Endometrial microvascular endothelial cells (primary cell): ENCODE results near the gene CBFA2T2. TPM values are rescaled to one million over a fixed set of nuclear protein-coding genes. Genes with fewer than 3 reads are reported as not detected.
"Not testable (repeated sequence)": the region's sequence is repeated elsewhere in the genome, so short reads cannot be mapped to it uniquely, and the experiment has no call there.

ENCODE experiments used
- in situ Hi-C: cut with HindIII; loops from 2 replicates; pipeline ENCODE4 v1.10.0; 2017; ENCODE audit warnings: low sequenced_read_pairs, low pct_unique_long_range_greater_than_20kb; ENCODE audit errors: inconsistent ontology term
- total RNA-seq: library from RNA; depleted of rRNA; stranded (reverse); fragments of >200 nt; gene quantifications from one replicate; pipeline ENCODE4 v1.2.3, GENCODE V29; 2015; ENCODE audit errors: inconsistent ontology term

Gene CBFA2T2
- total RNA-seq, 1 donor from 2014 or later: 5.4 TPM

DNA sequence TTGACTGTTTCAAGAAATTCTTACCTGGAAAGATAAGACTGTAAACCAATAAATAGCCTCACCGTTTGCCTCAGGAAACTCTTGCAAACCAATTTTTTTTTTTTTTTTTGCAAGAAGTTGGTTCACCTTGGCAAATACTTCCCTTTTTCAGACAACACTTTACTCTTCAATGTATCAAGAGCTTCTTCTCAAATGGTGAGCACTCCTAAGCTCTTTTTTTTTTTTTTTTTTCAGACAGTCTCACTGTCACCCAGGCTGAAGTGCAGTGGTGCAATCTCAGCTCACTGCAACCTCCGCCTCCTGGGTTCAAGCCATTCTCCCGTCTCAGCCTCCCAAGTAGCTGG is 23.6 kb upstream of the CBFA2T2 start:
- in situ Hi-C loops: no loop called here

DNA sequence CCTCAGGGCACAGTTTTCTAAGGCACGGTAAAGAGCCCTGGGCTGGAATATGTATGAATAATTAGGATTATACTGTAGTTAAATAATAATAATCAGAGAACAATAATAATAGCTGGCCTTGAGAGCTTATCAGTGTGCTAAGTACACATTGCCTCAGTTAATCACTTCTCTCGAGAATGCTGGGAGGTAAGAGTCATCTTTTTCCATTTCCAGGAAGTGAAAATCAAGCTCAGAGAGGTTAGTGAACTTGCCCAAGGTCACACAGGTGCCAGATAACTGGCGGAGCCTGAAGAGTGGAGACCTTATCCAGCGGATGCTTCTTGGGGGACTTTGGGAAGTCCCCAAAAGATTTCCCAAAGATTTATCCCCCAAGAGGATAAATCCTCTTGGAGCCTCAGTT is 19.4 kb upstream of the CBFA2T2 start:
- in situ Hi-C loops: no loop called here

DNA sequence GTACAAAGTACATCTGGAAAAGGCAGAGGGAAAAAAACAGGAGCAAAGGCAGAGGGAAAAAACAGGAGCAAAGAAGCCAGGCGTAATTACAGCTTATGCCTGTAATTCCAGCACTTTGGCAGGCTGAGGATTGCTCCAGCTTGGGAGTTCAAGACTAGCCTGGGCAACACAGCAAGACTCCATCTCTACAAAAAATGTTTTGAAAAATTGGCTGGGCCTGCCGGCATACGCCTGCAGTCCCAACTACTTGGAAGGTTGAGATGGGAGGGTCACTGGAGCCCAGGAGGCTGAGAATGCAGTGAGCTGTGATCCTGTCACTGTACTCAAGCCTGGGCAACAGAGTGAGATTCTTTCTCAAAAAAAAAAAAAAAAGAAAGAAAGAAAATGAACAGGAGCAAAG is 19.0 kb upstream of the CBFA2T2 start:
- in situ Hi-C loops: no loop called here

DNA sequence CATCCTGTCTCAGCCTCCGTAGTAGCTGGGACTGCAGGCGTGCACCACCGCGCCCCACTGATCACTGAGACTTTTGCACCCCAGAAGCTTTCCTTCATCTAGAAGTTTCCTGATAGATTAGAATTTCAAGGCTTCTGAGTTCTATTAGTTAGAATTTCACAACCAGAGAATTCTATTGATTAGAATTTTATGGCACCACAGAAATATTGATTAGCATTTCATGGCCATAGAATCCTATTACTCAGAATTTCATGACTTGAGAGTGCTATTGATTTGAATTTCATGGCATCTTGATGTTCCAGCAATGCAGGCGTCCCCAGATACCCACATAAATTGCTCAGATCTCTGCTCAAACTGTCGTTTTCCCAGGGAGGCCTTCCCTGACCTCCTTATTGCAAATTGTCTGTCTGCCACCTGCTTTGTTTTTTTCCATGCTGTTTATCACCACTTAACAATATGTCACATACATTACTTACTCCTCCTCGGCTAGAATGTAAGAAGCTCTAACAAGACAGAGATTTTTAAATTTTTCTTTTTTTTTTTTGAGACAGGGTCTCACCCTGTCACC is 16.9 kb upstream of the CBFA2T2 start:
- in situ Hi-C loops: no loop called here

DNA sequence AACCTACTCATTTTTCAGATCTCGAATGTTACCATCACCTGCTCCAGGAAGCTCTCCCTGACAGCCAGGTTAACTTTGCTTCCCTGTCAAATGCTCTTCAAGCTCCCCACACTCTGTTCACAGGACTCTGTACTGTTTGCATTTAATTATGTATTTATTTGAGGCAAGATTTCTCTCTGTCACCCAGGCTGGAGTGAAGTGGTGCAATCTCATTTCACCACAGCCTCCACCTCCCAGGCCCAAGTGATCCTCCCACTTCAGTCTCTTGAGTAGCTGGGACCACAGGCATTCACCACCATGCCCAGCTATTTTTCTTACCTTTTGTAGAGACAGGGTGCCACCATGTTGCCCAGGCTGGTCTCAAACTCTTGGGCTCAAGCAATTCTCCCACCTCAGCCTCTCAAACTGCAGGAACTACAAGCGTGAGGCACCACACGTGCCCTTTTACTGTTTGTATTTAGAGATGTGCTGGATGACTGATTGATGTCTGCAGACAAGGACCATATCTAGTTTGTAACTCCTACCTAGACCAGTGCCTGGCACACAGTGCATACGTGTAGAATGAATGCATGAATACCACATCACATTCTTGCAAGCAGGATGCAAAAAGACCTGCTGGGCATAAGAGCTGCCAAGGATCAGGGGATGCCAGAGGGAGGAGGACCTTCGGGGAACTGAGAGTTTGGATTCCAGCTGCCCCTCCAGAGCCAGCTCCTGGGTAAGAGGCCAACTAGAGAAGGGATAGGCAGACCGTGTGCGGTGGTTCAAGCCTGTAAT is 15.6 kb upstream of the CBFA2T2 start:
- in situ Hi-C loops: no loop called here

DNA sequence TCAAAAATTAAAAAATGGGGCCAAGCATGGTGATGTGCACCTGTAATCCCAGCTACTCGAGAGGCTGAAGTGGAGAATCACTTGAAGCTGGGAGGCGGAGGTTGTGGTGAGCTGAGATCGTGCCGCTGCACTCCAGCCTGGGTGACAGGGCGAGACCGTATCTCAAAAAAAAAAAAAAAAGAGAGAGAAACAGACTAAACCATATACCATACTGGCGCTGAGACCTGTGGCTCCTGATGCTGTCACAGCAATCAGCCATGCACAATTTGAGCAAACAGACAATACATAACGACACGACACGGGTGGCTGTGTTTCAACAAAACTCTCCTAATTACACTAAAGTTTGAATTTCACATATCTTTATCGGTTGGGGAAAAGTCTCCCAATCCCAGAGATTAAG is 14.9 kb upstream of the CBFA2T2 start:
- in situ Hi-C loops: no loop called here

DNA sequence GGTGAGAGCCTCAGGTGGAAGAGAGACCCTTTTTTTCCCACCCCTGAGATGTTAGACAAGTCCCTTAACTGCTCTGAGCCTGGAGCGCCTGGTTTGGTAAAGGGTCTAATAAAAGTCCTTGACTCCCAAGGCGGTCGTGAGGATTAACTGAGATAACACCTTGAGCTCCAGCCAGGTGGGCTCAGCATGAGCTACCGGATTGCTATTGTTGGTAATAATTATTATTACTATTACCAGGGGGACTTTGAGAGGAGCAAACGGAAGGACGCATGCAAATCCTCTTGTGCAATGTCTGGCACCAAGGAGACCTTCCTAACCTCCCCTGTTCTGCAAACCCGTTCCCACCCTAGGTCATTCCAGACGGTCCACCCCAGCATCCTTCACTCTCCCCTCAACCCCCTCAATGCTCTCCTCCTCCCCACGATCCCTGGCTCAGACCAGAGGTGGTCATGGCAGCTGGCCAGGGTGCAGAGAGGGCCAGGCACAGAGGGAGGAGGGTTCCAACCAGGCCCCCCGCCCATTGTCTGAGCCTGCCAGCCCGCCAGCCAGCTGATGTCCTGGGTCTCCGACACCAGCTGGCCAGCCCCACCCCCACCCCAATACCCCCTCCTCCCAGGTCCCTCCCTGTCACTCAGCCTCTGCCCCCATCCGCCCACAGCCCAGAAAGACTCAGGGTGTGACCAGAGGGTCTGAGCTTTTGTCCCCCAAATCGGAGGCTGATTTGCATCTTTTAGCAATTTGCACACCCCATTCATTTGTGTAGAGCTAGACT is 14.3 kb upstream of the CBFA2T2 start:
- in situ Hi-C loops: no loop called here

DNA sequence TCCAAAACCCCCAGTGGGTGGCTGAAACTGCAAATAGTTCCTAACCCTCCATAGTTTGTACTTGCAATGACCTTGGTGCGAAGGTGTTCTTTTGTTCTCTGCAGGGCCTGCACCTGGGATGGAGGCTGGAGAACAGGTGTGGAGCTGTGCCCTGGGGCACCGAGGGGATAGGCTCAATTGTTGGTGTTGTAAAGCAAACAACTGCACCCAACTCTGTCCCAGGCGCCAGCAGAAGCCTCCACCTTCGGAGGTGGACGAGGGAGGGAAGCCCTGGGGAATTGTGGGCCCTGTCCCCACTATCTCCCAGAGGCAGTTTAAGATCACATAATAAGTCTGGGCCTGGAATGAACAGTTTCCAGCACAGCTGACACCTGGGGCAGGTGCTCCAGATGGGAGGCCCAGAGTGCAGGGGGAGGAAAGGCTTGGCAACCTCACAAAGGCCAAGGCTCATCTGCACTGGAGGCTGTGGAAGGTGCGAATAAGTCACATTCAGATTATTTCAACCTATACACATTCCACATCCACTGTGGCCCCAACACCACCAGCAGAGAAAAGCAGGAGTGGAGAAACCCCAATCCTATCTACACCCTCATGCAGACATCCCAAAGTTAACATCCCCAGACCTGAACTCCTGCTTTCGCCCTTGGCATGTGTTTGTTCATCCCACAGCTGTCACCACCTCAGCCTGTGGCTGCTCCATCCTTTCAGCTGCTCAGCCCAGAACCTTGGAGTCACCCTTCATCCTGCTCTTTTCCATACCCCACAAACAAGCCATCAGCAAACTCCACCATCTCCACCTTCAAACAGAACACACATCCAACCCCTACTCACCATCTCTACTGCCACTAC is 12.3 kb upstream of the CBFA2T2 start:
- in situ Hi-C loops: no loop called here

DNA sequence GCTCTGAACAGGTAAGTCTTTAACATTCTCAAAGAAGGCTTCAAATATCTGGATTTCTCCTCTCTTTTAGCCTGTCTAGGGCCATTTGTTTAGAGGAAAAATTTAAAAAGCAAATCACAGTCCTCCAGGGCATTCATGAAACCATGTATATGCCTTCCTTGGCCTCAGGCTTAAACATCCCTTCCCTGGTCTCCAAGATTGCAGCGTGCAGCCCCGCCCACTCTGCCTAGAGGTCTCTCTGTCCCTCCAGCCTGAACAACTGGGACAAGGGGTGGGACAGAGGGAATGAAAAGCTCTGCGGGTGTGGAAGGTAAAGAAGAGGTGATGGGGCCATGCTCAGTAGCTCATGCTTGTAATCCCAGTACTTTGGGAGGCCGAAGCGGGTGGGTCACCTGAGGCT is 9.8 kb upstream of the CBFA2T2 start:
- in situ Hi-C loops: no loop called here

DNA sequence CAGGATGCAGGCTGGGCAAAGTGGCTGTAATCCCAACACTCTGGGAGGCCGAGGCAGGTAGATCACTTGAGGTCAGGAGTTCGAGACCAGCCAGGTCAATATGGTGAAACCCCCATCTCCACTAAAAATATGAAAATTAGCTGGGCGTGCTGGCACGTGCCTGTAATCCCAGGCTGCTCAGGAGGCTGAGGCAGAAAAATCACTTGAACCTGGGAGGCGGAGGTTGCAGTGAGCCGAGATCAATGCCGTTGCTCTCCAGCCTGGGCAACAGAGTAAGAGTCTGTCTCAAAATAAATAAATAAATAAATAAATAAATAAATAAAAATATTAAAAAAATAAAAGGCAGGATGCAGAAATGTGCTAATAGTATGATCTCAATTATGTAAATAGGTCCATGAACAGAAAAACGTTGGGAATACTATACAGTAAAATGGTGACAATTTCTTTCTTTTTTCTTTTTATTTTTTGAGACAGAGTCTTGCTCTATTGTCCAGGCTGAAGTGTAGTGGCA is 8.4 kb upstream of the CBFA2T2 start:
- in situ Hi-C loops: no loop called here

DNA sequence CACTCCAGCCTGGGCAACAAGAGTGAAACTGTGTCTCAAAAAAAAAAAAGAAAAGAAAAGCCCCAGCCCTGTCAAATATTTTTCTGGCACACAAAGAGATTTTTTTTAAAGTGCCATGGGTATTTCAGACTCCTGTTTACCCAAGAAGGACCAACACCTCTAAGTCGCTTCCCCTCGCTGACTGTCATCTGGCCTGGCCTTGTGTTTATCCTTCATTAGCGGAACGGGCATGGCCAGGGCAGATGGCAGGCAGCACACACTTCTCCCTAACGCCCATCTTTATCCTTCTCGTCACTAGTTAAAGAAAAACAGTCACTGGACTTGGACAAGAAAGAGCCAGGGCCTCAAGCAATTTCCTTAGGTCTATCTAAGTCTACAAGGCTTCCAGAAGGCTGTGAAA is 7.3 kb upstream of the CBFA2T2 start:
- in situ Hi-C loops: no loop called here

DNA sequence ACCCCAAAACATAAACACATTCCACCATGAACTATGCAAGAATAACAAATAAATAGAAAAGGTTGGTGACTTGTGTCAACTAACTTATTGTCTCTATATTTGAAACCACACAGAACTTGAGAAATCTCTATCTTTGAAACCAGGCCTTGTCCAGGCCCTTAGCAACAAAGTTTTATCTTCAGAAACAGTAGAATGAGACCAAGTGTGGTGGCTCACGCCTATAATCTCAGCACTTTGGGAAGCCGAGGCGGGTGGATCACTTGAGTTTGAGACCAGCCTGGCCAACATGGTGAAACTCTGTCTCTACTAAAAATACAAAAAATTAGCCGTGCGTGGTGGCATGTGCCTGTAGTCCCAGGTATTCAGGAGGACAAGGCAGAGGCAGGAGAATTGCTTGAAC is 6.7 kb upstream of the CBFA2T2 start:
- in situ Hi-C loops: not testable (repeated sequence)

DNA sequence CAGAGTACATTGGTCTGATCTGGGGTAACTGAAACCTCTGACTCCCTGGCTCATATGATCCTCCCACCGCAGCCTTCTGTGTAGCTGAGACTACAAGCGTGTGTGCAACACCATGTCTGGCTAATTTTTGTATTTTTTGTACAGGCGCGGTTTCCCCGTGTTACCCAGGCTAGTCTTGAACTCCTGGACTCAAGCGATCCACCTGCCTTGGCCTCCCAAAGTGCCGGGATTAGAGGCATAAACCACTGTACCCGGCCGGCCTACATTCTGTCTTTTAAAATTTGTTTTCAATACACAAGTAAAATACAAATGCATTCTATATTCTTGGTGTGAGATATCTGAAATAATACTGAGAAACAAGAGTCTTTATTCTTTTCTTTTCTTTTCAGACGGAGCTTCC is 1.7 kb upstream of the CBFA2T2 start:
- in situ Hi-C loops: no loop called here

DNA sequence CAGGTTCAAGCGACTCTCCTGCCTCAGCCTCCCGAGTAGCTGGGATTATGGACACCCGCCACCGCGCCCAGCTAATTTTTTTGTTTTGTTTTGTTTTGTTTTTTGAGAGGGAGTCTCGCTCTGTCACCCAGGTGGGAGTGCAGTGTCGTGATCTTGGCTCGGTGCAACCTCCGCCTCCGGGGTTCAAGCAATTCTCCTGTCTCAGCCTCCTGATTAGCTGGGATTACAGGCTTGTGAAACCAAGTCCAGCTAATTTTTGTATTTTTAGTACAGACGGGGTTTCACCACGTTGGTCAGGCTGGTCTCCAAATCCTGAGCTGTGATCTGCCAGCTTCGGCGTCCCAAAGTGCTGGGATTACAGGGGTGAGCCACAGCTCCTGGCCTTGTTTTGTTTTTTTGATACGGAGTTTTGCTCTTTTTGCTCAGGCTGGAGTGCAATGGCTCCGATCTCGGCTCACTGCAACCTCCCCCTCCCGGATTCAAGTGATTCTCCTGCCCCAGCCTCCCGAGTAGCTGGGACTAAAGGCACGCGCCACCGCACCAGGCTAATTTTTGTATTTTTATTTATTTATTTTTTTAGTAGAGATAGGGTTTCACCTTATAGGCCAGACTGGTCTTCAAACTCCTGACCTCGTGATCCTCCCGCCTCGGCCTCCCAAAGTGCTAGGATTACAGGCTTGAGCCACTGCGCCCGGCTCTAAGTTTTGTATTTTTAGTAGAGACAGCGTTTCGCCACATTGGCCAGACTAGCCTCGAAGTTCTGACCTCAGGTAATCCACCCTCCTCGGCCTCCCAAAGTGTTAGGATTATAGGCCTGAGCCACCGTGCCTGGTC is 1.0 kb upstream of the CBFA2T2 start:
- in situ Hi-C loops: not testable (repeated sequence)

DNA sequence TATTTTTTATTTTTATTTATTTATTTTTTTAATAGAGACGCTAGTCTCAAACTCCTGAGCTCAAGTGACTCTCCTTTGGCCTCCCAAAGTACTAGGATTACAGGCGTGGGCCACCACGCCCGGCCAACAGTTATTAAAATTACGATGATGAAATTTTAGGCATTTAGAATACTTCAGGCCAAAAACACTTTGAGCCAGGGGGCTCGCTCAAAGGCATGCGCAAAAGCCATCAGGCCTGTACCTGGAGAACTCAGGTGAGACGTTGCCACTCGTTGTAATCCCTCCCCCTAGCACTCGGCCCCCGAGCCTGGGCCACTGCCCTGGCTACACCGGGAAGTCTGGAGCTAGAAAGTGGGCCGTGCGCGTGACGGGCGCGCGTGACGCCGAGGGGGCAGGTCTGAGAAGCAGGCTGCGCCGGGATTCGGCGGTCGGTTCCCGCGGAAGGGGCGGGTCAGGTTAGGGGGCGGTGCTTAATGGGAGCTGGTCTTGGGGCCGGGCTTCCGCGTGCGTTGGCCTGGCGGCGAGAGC is 337 bp upstream of the CBFA2T2 start:
- in situ Hi-C loops: no loop called here

DNA sequence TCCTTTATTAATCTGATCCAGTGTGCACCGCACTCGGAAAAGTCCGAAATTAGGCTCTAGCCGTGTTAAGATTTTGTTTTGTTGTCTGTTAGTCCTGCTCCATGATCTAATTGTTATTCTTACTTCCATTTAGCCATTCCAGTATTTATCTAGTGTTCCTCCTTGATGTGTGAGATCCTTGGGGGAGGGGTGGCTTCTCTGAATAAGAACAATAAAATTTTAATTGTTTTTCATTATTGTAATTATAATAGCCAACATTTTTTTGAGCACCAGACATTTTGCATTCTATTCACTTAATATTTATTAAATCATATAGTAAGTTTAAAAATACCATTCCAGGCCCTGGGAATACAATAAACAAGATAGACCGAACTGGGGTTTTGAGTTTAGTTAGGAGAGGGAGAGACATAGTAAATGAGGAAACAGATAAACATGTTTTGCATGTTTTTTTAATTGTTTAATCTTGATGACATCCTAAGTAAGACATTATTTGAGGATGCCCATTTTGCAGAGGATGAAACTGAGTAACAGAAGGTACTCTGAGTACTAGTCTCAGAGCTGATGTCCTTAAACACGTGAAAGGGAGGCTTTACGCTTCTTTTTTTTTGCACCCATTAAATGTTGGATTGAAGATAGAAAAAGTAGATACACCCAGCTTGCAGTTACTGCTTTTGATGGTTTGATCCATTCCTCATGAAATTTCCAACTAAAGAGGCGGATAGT is 1.2 kb downstream of the CBFA2T2 start:
- in situ Hi-C loops: no loop called here

DNA sequence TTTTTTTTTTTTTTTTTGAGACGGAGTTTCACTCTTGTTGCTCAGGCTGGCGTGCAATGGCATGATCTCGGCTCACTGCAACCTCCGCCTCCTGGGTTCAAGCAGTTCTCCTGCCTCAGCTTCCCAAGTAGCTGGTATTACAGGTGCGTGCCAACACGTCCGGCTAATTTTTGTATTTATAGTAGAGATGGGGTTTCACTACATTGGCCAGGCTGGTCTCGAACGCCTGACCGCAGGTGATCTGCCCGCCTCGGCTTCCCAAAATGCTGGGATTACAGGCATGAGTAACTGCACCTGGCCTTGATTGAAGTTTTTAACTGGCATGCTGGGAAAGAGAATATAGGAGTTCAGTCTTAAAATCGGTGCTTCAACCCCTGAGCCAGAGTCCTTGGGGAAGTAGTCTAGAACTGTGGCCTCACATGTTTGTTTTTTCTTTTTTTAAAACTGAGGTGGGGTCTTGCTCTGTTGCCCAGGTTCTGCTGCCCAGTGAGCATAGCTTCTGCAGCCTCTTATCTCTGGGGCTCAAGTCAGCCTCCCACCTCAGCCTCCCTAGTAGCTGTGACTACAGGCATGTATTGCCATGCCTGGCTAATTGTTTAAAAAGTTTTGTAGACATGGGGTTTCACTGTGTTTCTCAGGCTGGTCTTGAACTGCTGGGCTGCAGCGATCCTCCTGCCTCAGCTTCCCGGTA is 3.3 kb downstream of the CBFA2T2 start:
- in situ Hi-C loops: no loop called here
